T-helper 17 cell (primary cell): ENCODE measurements around the gene CFL1. TPM values are rescaled to one million over a fixed set of nuclear protein-coding genes. Genes with fewer than 3 reads are reported as not detected.
"Not testable (repeated sequence)": the region's sequence is repeated elsewhere in the genome, so short reads cannot be mapped to it uniquely, and the experiment has no call there.

ENCODE experiments used
- ATAC-seq: fragments of 150-1000 bp; cut with Tn5 transposase; 2 replicates; pipeline ENCODE4 v1.10.0; 2021; ENCODE audit warnings: mild to moderate bottlenecking, moderate library complexity
- DNase-seq, 3 donors: peaks; one replicate each; pipeline versions ENCODE4 v3.0.0 to v3.0.0-alpha.2; 2020 to 2021
- H3K9me3 ChIP-seq: one replicate; pipeline ENCODE4 v1.7.0; 2013; ENCODE audit warnings: low read length, mild to moderate bottlenecking; ENCODE audit not compliant: control insufficient read depth, poor library complexity, severe bottlenecking
- H3K27ac Mint-ChIP-seq: one replicate; pipeline ENCODE4 v1.8.0; 2022; ENCODE audit warnings: mild to moderate bottlenecking, moderate library complexity, mixed read lengths
- H3K27me3 Mint-ChIP-seq: one replicate; pipeline ENCODE4 v1.8.0; 2022; ENCODE audit warnings: mixed read lengths
- H3K36me3 Mint-ChIP-seq: one replicate; pipeline ENCODE4 v1.8.0; 2022; ENCODE audit warnings: low read depth, mixed read lengths
- H3K4me1 Mint-ChIP-seq: one replicate; pipeline ENCODE4 v1.8.0; 2022; ENCODE audit warnings: mild to moderate bottlenecking, mixed read lengths
- H3K4me3 Mint-ChIP-seq: one replicate; pipeline ENCODE4 v1.8.0; 2022; ENCODE audit warnings: mild to moderate bottlenecking, moderate library complexity, mixed read lengths
- total RNA-seq, 4 donors: library from RNA in 2 of 4; stranded (reverse) in 2 of 4; gene quantifications; one replicate each; pipeline ENCODE4 v1.2.3 and lab custom pipeline; 2022 to 2026

CFL1 gene
- total RNA-seq, 2 donors from 2014 or later = 642 to 738 TPM

DNA sequence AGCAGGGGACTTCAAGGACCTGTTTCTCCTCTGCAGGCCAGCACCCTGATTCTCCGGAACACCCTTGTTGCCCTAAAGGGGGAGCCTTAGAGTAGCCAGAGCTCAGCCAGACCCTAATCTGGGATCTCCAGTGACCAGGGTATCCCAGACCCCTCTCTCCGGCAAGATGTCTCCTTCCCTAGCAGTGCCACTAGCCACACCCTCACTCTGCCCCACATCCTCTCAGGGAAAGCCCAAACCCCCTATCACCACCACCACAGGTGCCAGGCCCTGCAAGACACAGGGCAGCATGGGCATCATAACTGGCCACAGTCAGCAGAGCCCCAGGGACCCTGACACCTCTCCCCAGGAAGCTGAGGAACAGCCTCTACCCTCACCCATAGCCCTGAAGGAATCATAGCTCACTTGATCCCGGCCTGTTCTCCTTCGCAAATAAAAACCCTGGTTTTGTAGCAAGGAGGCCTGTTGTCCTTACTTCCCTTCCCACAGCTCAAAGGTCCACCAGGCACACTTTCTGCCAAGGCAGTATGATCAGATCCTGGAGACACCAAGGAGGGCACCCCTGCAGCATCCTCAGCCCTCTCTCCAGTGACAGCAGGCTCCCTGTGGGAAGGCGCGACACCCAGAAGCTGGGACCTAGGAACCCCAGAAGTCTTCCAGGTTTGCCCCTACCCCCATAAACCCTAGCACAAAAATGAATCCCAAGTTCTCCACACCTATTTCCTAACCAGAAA lies 4.6 kb downstream of the CFL1 start:
- no peaks in the 10 kb centered on the region for H3K27me3 Mint-ChIP-seq
- H3K27ac Mint-ChIP-seq = no peak overlapping the region
- peaks cover 30% of the 10 kb centered on the region for H3K4me1 Mint-ChIP-seq
- H3K9me3 ChIP-seq = no peaks in the 10 kb centered on the region
- ATAC-seq = no peak
- no peak for DNase-seq
- peaks cover 3% of the 10 kb centered on the region for H3K36me3 Mint-ChIP-seq
- no peak overlapping the region for H3K4me3 Mint-ChIP-seq

DNA sequence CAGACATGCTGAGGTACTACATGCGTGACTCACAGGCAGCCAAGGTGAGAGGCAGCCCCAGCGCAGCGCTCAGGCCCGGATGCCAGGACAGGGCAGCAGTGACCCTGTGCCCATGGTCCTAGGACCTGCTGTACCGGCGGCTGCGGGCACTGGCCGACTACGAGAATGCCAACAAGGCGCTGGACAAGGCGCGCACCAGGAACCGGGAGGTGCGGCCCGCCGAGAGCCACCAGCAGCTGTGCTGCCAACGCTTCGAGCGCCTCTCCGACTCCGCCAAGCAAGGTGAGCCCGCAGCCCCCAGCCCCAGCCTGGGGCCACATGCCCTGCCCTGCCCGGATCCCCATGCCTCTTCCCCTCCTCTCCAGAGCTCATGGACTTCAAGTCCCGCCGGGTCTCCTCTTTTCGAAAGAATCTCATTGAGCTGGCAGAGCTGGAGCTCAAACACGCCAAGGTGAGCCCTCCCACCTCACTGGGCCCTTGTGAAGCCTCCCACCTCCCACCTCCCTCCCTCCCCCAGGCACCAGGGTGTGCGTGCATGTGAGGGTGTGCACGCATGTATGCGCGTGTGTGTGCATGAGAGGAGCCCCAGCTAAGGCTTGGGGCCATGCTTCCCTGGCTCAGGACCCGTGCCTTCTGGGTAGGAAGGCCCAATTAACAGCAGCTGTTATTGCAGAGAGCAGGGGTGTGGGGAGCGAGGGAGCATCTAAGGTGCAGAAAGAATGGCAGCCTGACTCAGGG lies 5.3 kb downstream of the CFL1 start:
- Mint-ChIP-seq H3K27ac (peak overlapping the region; percentile 24), H3K36me3 (peaks cover 3% of the 10 kb centered on the region), H3K4me1 (peaks cover 27% of the 10 kb centered on the region), H3K4me3 (no peak overlapping the region), H3K27me3 (no peaks in the 10 kb centered on the region)
- DNase-seq (no peak), ATAC-seq (no peak)
- no peaks in the 10 kb centered on the region for H3K9me3 ChIP-seq

DNA sequence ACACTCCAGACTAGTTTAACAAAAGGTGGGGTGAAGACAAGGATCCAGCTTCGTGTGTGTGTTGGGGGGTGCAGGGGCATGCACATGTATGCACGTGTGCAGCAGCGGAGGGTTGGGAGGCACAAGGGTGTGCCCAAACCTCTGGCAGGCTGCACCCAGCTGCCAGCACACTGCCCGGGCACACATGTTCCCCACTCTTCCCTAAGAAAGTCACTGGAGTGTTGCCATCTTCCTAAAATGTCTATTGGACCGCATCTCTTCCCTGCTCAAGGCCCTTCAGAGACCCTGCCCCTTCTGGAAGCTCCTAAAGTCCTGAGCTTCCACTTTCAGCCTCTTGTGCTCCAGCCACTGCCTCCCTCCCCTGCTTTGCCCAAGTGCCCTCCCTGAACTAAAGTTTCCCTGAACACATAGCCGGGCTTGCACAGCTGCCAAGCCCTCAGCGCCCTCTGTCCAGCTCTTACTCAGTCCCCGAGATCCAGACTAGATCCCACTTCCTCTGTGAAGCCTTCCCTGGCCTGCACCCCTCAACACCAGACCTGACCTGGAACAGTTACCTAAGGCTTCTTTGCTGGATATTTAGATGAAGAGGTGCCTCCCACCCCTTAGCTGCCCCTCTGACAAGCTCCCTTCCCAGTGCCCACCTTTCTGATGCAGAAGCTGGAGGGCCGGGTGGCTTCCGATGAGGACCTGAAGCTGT lies 6.0 kb downstream of the CFL1 start:
- DNase-seq = no peak
- Mint-ChIP-seq H3K36me3 (peaks cover 3% of the 10 kb centered on the region), H3K4me1 (peaks cover 28% of the 10 kb centered on the region), H3K27ac (peak overlapping the region; percentile 24), H3K27me3 (no peaks in the 10 kb centered on the region), H3K4me3 (no peak overlapping the region)
- no peak for ATAC-seq
- no peaks in the 10 kb centered on the region for H3K9me3 ChIP-seq

DNA sequence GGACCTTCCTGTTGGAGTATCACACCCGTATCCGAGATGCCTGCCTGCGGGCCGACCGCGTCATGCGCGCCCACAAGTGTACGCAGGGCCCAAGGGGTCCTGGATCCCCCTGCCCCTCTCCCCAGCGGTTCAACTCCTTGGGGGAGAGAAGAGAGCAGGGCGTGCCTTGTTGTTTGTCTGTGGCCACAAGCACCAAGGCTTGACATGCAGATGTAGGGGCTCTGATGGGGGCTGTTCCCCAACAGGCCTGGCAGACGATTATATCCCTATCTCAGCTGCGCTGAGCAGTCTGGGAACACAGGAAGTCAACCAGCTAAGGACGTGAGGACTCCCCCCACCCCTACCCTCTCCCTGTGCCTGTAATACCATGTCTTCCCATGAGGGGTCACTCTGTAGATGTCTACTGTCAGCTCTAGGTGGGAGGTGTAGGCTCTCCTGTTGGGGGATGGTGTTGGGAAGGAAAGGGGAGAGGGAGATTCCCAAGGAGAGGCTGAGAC lies 6.8 kb downstream of the CFL1 start:
- Mint-ChIP-seq H3K27me3 (no peaks in the 10 kb centered on the region), H3K36me3 (peaks cover 3% of the 10 kb centered on the region), H3K4me1 (peaks cover 20% of the 10 kb centered on the region), H3K27ac (no peak overlapping the region), H3K4me3 (no peak overlapping the region)
- ATAC-seq (no peak), DNase-seq (no peak)
- H3K9me3 ChIP-seq = no peaks in the 10 kb centered on the region

- no peak for ATAC-seq
Measured at GRCh38 chr11:65850217-65851082, 7.5 kb downstream of the CFL1 start.

GRCh38 chr11:65849771-65850216 lies 8.2 kb downstream of the CFL1 start:
- no peaks in the 10 kb centered on the region for H3K27me3 Mint-ChIP-seq
- no peaks in the 10 kb centered on the region for H3K9me3 ChIP-seq
- peak overlapping the region; percentile 68 for H3K27ac Mint-ChIP-seq
- ATAC-seq = no peak
- H3K4me3 Mint-ChIP-seq = no peak overlapping the region
- no peak for DNase-seq
- H3K4me1 Mint-ChIP-seq = peaks cover 15% of the 10 kb centered on the region
- H3K36me3 Mint-ChIP-seq = peaks cover 2% of the 10 kb centered on the region

More at GRCh38 chr11:65850217-65851082, 7.5 kb downstream of the CFL1 start:
- H3K27ac Mint-ChIP-seq = peak overlapping the region; percentile 68
- H3K27me3 Mint-ChIP-seq = no peaks in the 10 kb centered on the region
- H3K4me3 Mint-ChIP-seq = no peak overlapping the region
- H3K4me1 Mint-ChIP-seq = peaks cover 17% of the 10 kb centered on the region
- no peaks in the 10 kb centered on the region for H3K9me3 ChIP-seq
- DNase-seq = peak in 1 of 3 donors; percentile 7
- peaks cover 3% of the 10 kb centered on the region for H3K36me3 Mint-ChIP-seq

- peak overlapping the region; percentile 68 for H3K27ac Mint-ChIP-seq
- no peak for DNase-seq
- H3K9me3 ChIP-seq = no peaks in the 10 kb centered on the region
Measured at GRCh38 chr11:65849366-65849765, 8.6 kb downstream of the CFL1 start.

GRCh38 chr11:65848693-65849092 lies 9.3 kb downstream of the CFL1 start:
- H3K9me3 ChIP-seq, DNase-seq, H3K36me3 Mint-ChIP-seq, H3K27me3 Mint-ChIP-seq, ATAC-seq, H3K4me3 Mint-ChIP-seq, H3K4me1 Mint-ChIP-seq: not testable (repeated sequence)
- peak overlapping the region; percentile 49 for H3K27ac Mint-ChIP-seq

More at GRCh38 chr11:65849366-65849765, 8.6 kb downstream of the CFL1 start:
- H3K4me1 Mint-ChIP-seq = peaks cover 11% of the 10 kb centered on the region
- H3K36me3 Mint-ChIP-seq = no peaks in the 10 kb centered on the region
- H3K27me3 Mint-ChIP-seq = no peaks in the 10 kb centered on the region
- no peak overlapping the region for H3K4me3 Mint-ChIP-seq
- ATAC-seq = no peak

- no peaks in the 10 kb centered on the region for H3K36me3 Mint-ChIP-seq
- no peak overlapping the region for H3K27ac Mint-ChIP-seq
- no peaks in the 10 kb centered on the region for H3K27me3 Mint-ChIP-seq
- H3K4me1 Mint-ChIP-seq = peaks cover 5% of the 10 kb centered on the region
- no peaks in the 10 kb centered on the region for H3K9me3 ChIP-seq
- ATAC-seq = no peak
- no peak for DNase-seq
- H3K4me3 Mint-ChIP-seq = no peak overlapping the region
Measured at GRCh38 chr11:65847746-65848145, 10.2 kb downstream of the CFL1 start.

- H3K9me3 ChIP-seq = no peaks in the 10 kb centered on the region
- Mint-ChIP-seq H3K27me3 (no peaks in the 10 kb centered on the region), H3K36me3 (no peaks in the 10 kb centered on the region), H3K4me3 (no peak overlapping the region), H3K4me1 (peaks cover 3% of the 10 kb centered on the region), H3K27ac (no peak overlapping the region)
- DNase-seq (no peak), ATAC-seq (no peak)
Measured at GRCh38 chr11:65844231-65844872, 13.6 kb downstream of the CFL1 start.

- Mint-ChIP-seq H3K36me3 (no peaks in the 10 kb centered on the region), H3K4me3 (no peak overlapping the region), H3K27me3 (no peaks in the 10 kb centered on the region), H3K4me1 (peaks cover 3% of the 10 kb centered on the region), H3K27ac (no peak overlapping the region)
- ATAC-seq (no peak), DNase-seq (no peak)
- no peaks in the 10 kb centered on the region for H3K9me3 ChIP-seq
Measured at GRCh38 chr11:65843811-65844210, 14.2 kb downstream of the CFL1 start.

GRCh38 chr11:65842144-65842543 lies 15.8 kb downstream of the CFL1 start:
- no peak for DNase-seq
- Mint-ChIP-seq H3K27me3 (no peaks in the 10 kb centered on the region), H3K4me3 (no peak overlapping the region), H3K27ac (no peak overlapping the region), H3K36me3 (no peaks in the 10 kb centered on the region), H3K4me1 (no peaks in the 10 kb centered on the region)
- ATAC-seq = no peak
- H3K9me3 ChIP-seq = no peaks in the 10 kb centered on the region
